Cardiac muscle cell (in vitro differentiated cells and primary cell): ENCODE data around the gene NOL9. TPM values are rescaled to one million over a fixed set of nuclear protein-coding genes. Genes with fewer than 3 reads are reported as not detected.

Experiments
- DNase-seq, 2 donors: peaks; one replicate each; pipeline versions ENCODE4 v3.0.0 to v3.0.0-alpha.2; 2010 to 2017; ENCODE audit warnings: low read depth in 1 of 2, low spot score in 1 of 2
- H3K27ac ChIP-seq: fragments of 200-600 bp; sonication (generic); 2 replicates; pipeline ENCODE4 v1.5.1; 2016
- H3K27me3 ChIP-seq: fragments of 200-600 bp; sonication (generic); 2 replicates; pipeline ENCODE4 v1.6.0; 2016; ENCODE audit warnings: control low read depth
- H3K36me3 ChIP-seq: fragments of 200-600 bp; sonication (generic); 2 replicates; pipeline ENCODE4 v1.5.1; 2016; ENCODE audit warnings: control low read depth
- H3K4me1 ChIP-seq: fragments of 200-600 bp; sonication (generic); 2 replicates; pipeline ENCODE4 v1.8.1; 2017; ENCODE audit warnings: low read depth, mild to moderate bottlenecking, mixed run types
- H3K4me3 ChIP-seq: fragments of 200-600 bp; sonication (generic); 2 replicates; pipeline ENCODE4 v1.5.1; 2016; ENCODE audit warnings: mild to moderate bottlenecking
- H3K9me3 ChIP-seq: fragments of 200-600 bp; sonication (generic); 2 replicates; pipeline ENCODE4 v1.5.1; 2017; ENCODE audit warnings: low read depth, mild to moderate bottlenecking, control low read depth
- CTCF ChIP-seq: IDR thresholded peaks from 2 replicates; pipeline ENCODE4 v1.5.1; 2012; ENCODE audit warnings: low read depth, mild to moderate bottlenecking, low read length
- polyA plus RNA-seq: library from polyadenylated mRNA; unstranded; fragments of >200 nt; fragmentation: Nextera tagmentation; extraction: Ambion mirVana; gene quantifications from 2 replicates; pipeline ENCODE4 v1.2.1, GENCODE V29; 2016
- total RNA-seq: library from RNA; depleted of rRNA; stranded (reverse); fragments of >200 nt; gene quantifications from 2 replicates; pipeline ENCODE4 v1.2.3, GENCODE V29; 2016

The NOL9 gene
- total and polyA plus RNA-seq, 2 experiments from 2014 or later: 12.9 to 22.4 TPM

DNA sequence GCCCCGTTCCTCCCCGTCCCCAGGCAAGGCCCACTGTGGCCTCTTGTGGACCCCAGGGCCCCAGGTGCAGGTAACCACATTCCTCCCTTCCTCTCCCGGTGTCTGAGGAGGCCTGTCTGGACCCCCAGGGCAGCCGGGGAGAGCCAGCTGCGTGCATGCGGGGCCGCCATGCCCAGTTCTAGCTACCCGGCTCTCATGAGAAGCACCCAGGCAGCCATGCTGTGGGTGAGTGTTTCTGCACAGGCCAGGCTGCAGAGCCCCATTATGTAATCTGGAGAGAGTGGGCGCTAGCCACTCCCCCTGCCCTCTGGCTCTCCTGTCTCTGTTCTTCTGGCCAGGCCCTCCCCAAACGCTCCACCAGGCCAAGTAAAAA lies 44.4 kb downstream of the NOL9 start:
- Histone ChIP-seq H3K9me3 (no peaks in the 10 kb centered on the region), H3K4me3 (no peak overlapping the region), H3K4me1 (no peaks in the 10 kb centered on the region), H3K27me3 (no peaks in the 10 kb centered on the region), H3K36me3 (no peaks in the 10 kb centered on the region), H3K27ac (no peak overlapping the region)
- DNase-seq: peak in 1 of 2 donors; percentile 35
- TF ChIP-seq CTCF: no peak

- Histone ChIP-seq H3K27ac (no peak overlapping the region), H3K4me1 (no peaks in the 10 kb centered on the region), H3K36me3 (no peaks in the 10 kb centered on the region), H3K9me3 (no peaks in the 10 kb centered on the region), H3K4me3 (no peak overlapping the region), H3K27me3 (no peaks in the 10 kb centered on the region)
- no peak for TF ChIP-seq CTCF
- no peak for DNase-seq
Observed at GRCh38 chr1:6509220-6509918, 44.9 kb downstream of the NOL9 start.

DNA sequence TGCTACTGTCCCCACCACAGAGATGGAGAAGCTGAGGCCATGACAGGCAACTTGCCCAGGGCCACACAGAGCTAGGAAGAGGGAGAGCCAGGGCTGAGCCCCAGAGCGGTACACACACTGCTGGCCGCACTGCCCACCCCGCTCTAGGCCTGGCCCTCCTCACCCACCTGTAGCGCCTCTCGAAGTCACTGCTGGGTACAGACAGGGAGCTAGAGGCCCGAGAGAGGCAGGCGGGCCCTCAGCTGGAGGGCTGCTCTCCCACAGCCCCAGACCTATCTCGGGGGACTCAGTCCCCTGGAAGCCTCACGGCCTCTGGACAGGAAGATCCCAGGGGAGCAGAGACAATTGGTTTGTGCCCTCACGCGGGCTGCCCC lies 45.5 kb downstream of the NOL9 start:
- Histone ChIP-seq H3K4me1 (no peaks in the 10 kb centered on the region), H3K27ac (no peak overlapping the region), H3K4me3 (no peak overlapping the region), H3K36me3 (no peaks in the 10 kb centered on the region), H3K9me3 (no peaks in the 10 kb centered on the region), H3K27me3 (no peaks in the 10 kb centered on the region)
- no peak for DNase-seq
- TF ChIP-seq CTCF: no peak

DNA sequence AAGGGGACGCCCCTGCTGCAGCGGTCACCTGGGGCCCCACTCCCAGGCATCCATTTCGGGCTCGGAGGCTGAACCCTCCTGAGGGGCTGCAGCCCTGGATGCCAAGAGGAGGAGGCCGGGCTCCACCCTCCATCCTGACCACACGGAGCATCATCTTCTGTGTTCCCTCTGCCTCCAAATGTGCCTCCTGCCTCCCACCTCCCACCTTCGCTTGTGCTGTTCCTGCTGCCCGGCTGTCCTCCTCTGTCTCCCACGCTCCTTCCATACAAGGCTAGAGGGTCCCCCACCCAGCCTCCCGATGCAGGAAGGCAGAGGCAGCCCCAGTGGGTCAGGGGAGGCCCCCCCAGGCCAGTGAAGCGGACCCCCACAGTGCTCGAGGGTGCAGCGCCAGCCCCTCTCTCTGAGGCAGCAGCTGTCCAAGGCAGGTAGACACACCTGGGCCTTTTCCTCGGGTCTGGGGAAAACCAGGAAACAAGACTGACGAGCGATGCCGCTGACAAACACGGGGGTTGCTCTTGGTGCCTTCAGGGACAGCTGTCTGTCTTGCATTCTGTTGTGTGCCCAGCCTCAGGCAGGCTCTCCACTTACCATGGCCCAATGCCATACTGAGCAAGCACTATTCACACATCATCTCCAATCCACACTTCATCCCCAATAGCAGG lies 46.0 kb downstream of the NOL9 start:
- Histone ChIP-seq H3K4me3 (no peak overlapping the region), H3K4me1 (no peaks in the 10 kb centered on the region), H3K27ac (no peak overlapping the region), H3K27me3 (no peaks in the 10 kb centered on the region), H3K36me3 (no peaks in the 10 kb centered on the region), H3K9me3 (no peaks in the 10 kb centered on the region)
- no peak for DNase-seq
- TF ChIP-seq CTCF: no peak

GRCh38 chr1:6507461-6507911 lies 46.8 kb downstream of the NOL9 start:
- Histone ChIP-seq H3K36me3 (no peaks in the 10 kb centered on the region), H3K4me1 (no peaks in the 10 kb centered on the region), H3K4me3 (no peak overlapping the region), H3K27ac (no peak overlapping the region), H3K9me3 (no peaks in the 10 kb centered on the region), H3K27me3 (no peaks in the 10 kb centered on the region)
- no peak for DNase-seq
- no peak for TF ChIP-seq CTCF
